CD14-positive monocyte (primary cell): ENCODE data around the gene TBX6. TPM values are rescaled to one million over a fixed set of nuclear protein-coding genes. Genes with fewer than 3 reads are reported as not detected.
A peak's percentile ranks its signal among the peaks of the same experiment; 100 is the strongest.

Experiments used
- DNase-seq, 3 donors: peaks; one replicate each; pipeline ENCODE4 v3.0.0-alpha.2; 2011 to 2022
- H2AFZ ChIP-seq: 2 replicates; pipeline ENCODE4 v1.6.0; 2012; ENCODE audit warnings: mild to moderate bottlenecking, low read depth, low read length, inconsistent platforms; ENCODE audit not compliant: insufficient read depth, poor library complexity, severe bottlenecking
- H3K27ac ChIP-seq, 2 donors: 1 replicate in 1 of 2; 2 replicates in 1 of 2; pipeline ENCODE4 v1.5.1; 2012 to 2013; ENCODE audit warnings: low read length in 2 of 2, control low read depth in 1 of 2, inconsistent platforms in 1 of 2, low read depth in 1 of 2, mild to moderate bottlenecking in 1 of 2
- H3K27me3 ChIP-seq, 2 donors: one replicate each; pipeline versions ENCODE4 v1.6.0 to v1.6.1; 2011 to 2013; ENCODE audit warnings: low read length in 2 of 2; ENCODE audit not compliant: control insufficient read depth in 2 of 2, insufficient read depth in 2 of 2
- H3K36me3 ChIP-seq, 2 donors: replicated peaks in 1 of 2; 1 replicate in 1 of 2; 2 replicates in 1 of 2; pipeline versions ENCODE4 v1.5.1 to v1.6.1; 2012 to 2013; ENCODE audit warnings: low read length in 2 of 2, control low read depth in 1 of 2, inconsistent platforms in 1 of 2, mild to moderate bottlenecking in 1 of 2; ENCODE audit not compliant: insufficient read depth in 2 of 2, control insufficient read depth in 1 of 2
- H3K4me1 ChIP-seq, 2 donors: 1 replicate in 1 of 2; 2 replicates in 1 of 2; pipeline versions ENCODE4 v1.5.1 to v1.6.1; 2012 to 2013; ENCODE audit warnings: low read length in 2 of 2, control low read depth in 1 of 2, inconsistent platforms in 1 of 2, mild to moderate bottlenecking in 1 of 2, moderate library complexity in 1 of 2; ENCODE audit not compliant: insufficient read depth in 2 of 2, control insufficient read depth in 1 of 2
- H3K4me2 ChIP-seq: replicated peaks from 2 replicates; pipeline ENCODE3; 2012; ENCODE audit warnings: low read length, moderate library complexity, mild to moderate bottlenecking; ENCODE audit not compliant: poor library complexity, severe bottlenecking; ENCODE audit errors: extremely low read depth
- H3K4me3 ChIP-seq, 3 experiments: fragments of 200-600 bp in 1 of 3; sonication (generic) in 1 of 3; replicated peaks in 1 of 3; 1 replicate in 2 of 3; 2 replicates in 1 of 3; pipeline ENCODE4 v1.5.1; 2011 to 2013; ENCODE audit warnings: low read length in 3 of 3, mild to moderate bottlenecking in 3 of 3, control low read depth in 2 of 3, low read depth in 2 of 3, inconsistent platforms in 1 of 3, moderate library complexity in 1 of 3
- H3K79me2 ChIP-seq: 2 replicates; pipeline ENCODE4 v1.6.0; 2012; ENCODE audit warnings: mild to moderate bottlenecking, control low read depth, inconsistent platforms, low read length, moderate library complexity; ENCODE audit not compliant: insufficient read depth
- H3K9ac ChIP-seq: 2 replicates; pipeline ENCODE4 v1.6.0; 2017; ENCODE audit warnings: low read length, mild to moderate bottlenecking; ENCODE audit not compliant: insufficient read depth, poor library complexity, severe bottlenecking
- H3K9me3 ChIP-seq, 2 donors: replicated peaks in 1 of 2; 1 replicate in 1 of 2; 2 replicates in 1 of 2; pipeline versions ENCODE4 v1.5.1 to v1.6.1; 2012 to 2013; ENCODE audit warnings: low read length in 2 of 2, control low read depth in 1 of 2; ENCODE audit not compliant: control insufficient read depth in 1 of 2, insufficient read depth in 1 of 2
- H4K20me1 ChIP-seq: 2 replicates; pipeline ENCODE4 v1.6.0; 2012; ENCODE audit warnings: mild to moderate bottlenecking, low read length, control low read depth, moderate library complexity; ENCODE audit not compliant: insufficient read depth
- H3K27ac Mint-ChIP-seq, 7 donors: one replicate each; pipeline ENCODE4 v1.8.0; 2020; ENCODE audit warnings: mild to moderate bottlenecking in 7 of 7, mixed read lengths in 7 of 7, moderate library complexity in 6 of 7, inconsistent platforms in 2 of 7
- H3K27me3 Mint-ChIP-seq, 3 donors: one replicate each; pipeline ENCODE4 v1.8.0; 2021 to 2022; ENCODE audit warnings: low read depth in 3 of 3, mild to moderate bottlenecking in 3 of 3, mixed read lengths in 3 of 3, moderate library complexity in 3 of 3, inconsistent platforms in 1 of 3
- H3K36me3 Mint-ChIP-seq, 2 donors: one replicate each; pipeline ENCODE4 v1.8.0; 2020; ENCODE audit warnings: mixed read lengths in 2 of 2, inconsistent platforms in 1 of 2, mild to moderate bottlenecking in 1 of 2
- H3K4me1 Mint-ChIP-seq: one replicate; pipeline ENCODE4 v1.8.0; 2020; ENCODE audit warnings: mild to moderate bottlenecking, mixed read lengths
- H3K4me3 Mint-ChIP-seq, 2 donors: one replicate each; pipeline ENCODE4 v1.8.0; 2020; ENCODE audit warnings: mild to moderate bottlenecking in 2 of 2, mixed read lengths in 2 of 2, moderate library complexity in 1 of 2
- H3K9me3 Mint-ChIP-seq, 7 donors: one replicate each; pipeline ENCODE4 v1.8.0; 2020 to 2022; ENCODE audit warnings: mixed read lengths in 7 of 7, mild to moderate bottlenecking in 6 of 7, moderate library complexity in 6 of 7, inconsistent platforms in 2 of 7
- CTCF ChIP-seq: fragments of 200-600 bp; IDR thresholded peaks from one replicate; pipeline ENCODE4 v1.8.0; 2022; ENCODE audit warnings: antibody characterized with exemption, mild to moderate bottlenecking
- WGBS: methylation state at CpG from one replicate; pipeline ENCODE4 v1.1.5; 2013; ENCODE audit warnings: missing lambda C conversion rate; ENCODE audit not compliant: insufficient coverage; 5-methylcytosine and 5-hydroxymethylcytosine counted together
- intact Hi-C, 2 donors: fragments of 100-400 bp; cut with micrococcal nuclease; formaldehyde crosslinking; loops; one replicate each; pipeline versions ENCODE4 v1.15.0 to v1.15.1; 2023
- polyA plus RNA-seq, 3 donors: library from polyadenylated mRNA; depleted of rRNA in 1 of 3; unstranded in 2 of 3; stranded (reverse) in 1 of 3; fragments of 300-500 nt in 2 of 3; fragments of >200 nt in 1 of 3; fragmentation: Illumina TruSeq in 2 of 3; gene quantifications; 1 replicate in 2 of 3; 2 replicates in 1 of 3; pipeline ENCODE4 v1.2.3, GENCODE V29; 2012 to 2021

The TBX6 gene
- polyA plus RNA-seq, 3 donors = 0.10 to 0.65 (median 0.11) TPM

GRCh38 chr16:30088832-30089624 lies 2.7 kb downstream of the TBX6 start:
- Mint-ChIP-seq H3K4me1 (peaks cover 75% of the 10 kb centered on the region), H3K36me3 (peaks cover 20 to 37% of the 10 kb centered on the region in 2 donors), H3K27me3 (peaks cover 0 to 6% (median 2%) of the 10 kb centered on the region in 3 donors), H3K9me3 (peaks cover 3 to 11% (median 6%) of the 10 kb centered on the region in 7 donors), H3K27ac (peak overlapping the region; percentile 85 to 95 (median 89)), H3K4me3 (peak overlapping the region in 1 of 2 donors; percentile 24)
- Histone ChIP-seq H3K4me3 (no peak overlapping the region), H3K27me3 (no peaks in the 10 kb centered on the region), H3K27ac (peak overlapping the region; percentile 41 to 87), H3K36me3 (peaks cover 21 to 23% of the 10 kb centered on the region in 2 donors), H2AFZ (no peak overlapping the region), H3K4me2 (no peak overlapping the region), H3K9me3 (peaks cover 0 to 4% of the 10 kb centered on the region in 2 donors), H3K9ac (no peak overlapping the region), H3K4me1 (peaks cover 74 to 96% of the 10 kb centered on the region in 2 donors), H4K20me1 (peaks cover 6% of the 10 kb centered on the region), H3K79me2 (peaks cover 12% of the 10 kb centered on the region)
- peak in 1 of 3 donors; percentile 3 for DNase-seq
- no peak for TF ChIP-seq CTCF
- intact Hi-C loops = no loop called here
- 92% methylated on average over 19 of the region's 22 CpGs for WGBS

GRCh38 chr16:30088237-30088831 lies 3.4 kb downstream of the TBX6 start:
- DNase-seq = no peak
- intact Hi-C loops = no loop called here
- TF ChIP-seq CTCF = no peak

More at GRCh38 chr16:30088237-30088831, 3.4 kb downstream of the TBX6 start:
- peaks cover 13% of the 10 kb centered on the region for H3K79me2 ChIP-seq
- no peaks in the 10 kb centered on the region for H3K27me3 ChIP-seq
- peaks cover 11% of the 10 kb centered on the region for H4K20me1 ChIP-seq
- peaks cover 67 to 89% of the 10 kb centered on the region in 2 donors for H3K4me1 ChIP-seq
- H3K4me1 Mint-ChIP-seq = peaks cover 69% of the 10 kb centered on the region
- H3K27me3 Mint-ChIP-seq = peaks cover 0 to 6% (median 2%) of the 10 kb centered on the region in 3 donors
- no peak overlapping the region for H3K4me3 ChIP-seq
- no peak overlapping the region for H2AFZ ChIP-seq
- H3K4me3 Mint-ChIP-seq = no peak overlapping the region
- no peak overlapping the region for H3K9ac ChIP-seq
- peaks cover 0 to 4% of the 10 kb centered on the region in 2 donors for H3K9me3 ChIP-seq
- peaks cover 24 to 25% of the 10 kb centered on the region in 2 donors for H3K36me3 ChIP-seq
- H3K27ac ChIP-seq = peak overlapping the region in 1 of 2 donors; percentile 87
- 100% methylated on average over 1 of the region's 10 CpGs for WGBS
- H3K36me3 Mint-ChIP-seq = peaks cover 23 to 38% of the 10 kb centered on the region in 2 donors
- peak overlapping the region; percentile 56 to 98 (median 78) for H3K27ac Mint-ChIP-seq
- H3K9me3 Mint-ChIP-seq = peaks cover 3 to 11% (median 6%) of the 10 kb centered on the region in 7 donors
- H3K4me2 ChIP-seq = no peak overlapping the region
